SK-N-SH (cell line): Measurements from ENCODE around the gene CPN1. TPM values are rescaled to one million over a fixed set of nuclear protein-coding genes. Genes with fewer than 3 reads are reported as not detected.

Experiments
- CTCF ChIA-PET: fragments of 300-600, 350-600 bp; formaldehyde crosslinking; extraction: SDS; loops from one replicate; lab custom pipeline; 2021; lab: Yijun Ruan, JAX
- POLR2A ChIA-PET: fragments of 350-600 bp; sonication (Branson Sonifier 250); formaldehyde crosslinking; extraction: SDS; loops from one replicate; lab custom pipeline; 2020; ENCODE audit warnings: antibody characterized with exemption, inconsistent platforms; lab: Yijun Ruan, JAX
- DNase-seq: peaks from one replicate; pipeline ENCODE4 v3.0.0; 2012
- H2AFZ ChIP-seq: fragments of 200-600 bp; sonication (generic); 2 replicates; pipeline ENCODE4 v1.8.1; 2016; ENCODE audit warnings: antibody characterized with exemption, mild to moderate bottlenecking, low read depth
- H3F3A ChIP-seq: fragments of 200-600 bp; sonication (generic); replicated peaks from 2 replicates; pipeline ENCODE3; 2016; ENCODE audit warnings: antibody characterized with exemption, mild to moderate bottlenecking; ENCODE audit not compliant: insufficient read depth
- H3K27ac ChIP-seq, 2 experiments: fragments of 200-500 bp in 1 of 2; fragments of 200-600 bp in 1 of 2; sonication (Bioruptor generic) in 1 of 2; sonication (generic), shearing (Covaris generic) in 1 of 2; 2 replicates each; pipeline versions ENCODE4 v1.5.1 to v1.6.1; 2014 to 2016; ENCODE audit warnings: low read depth in 2 of 2, inconsistent platforms in 1 of 2, low read length in 1 of 2, mild to moderate bottlenecking in 1 of 2, mixed read lengths in 1 of 2
- H3K27me3 ChIP-seq: fragments of 200-600 bp; sonication (generic), shearing (Covaris generic); 2 replicates; pipeline ENCODE4 v1.6.1; 2016; ENCODE audit warnings: mixed run types; ENCODE audit not compliant: insufficient read depth
- H3K36me3 ChIP-seq, 2 experiments: fragments of 200-500 bp in 1 of 2; fragments of 200-600 bp in 1 of 2; sonication (Bioruptor generic) in 1 of 2; sonication (generic) in 1 of 2; replicated peaks in 1 of 2; 2 replicates each; pipeline versions ENCODE3 to v1.5.1; 2014 to 2016; ENCODE audit warnings: low read length in 1 of 2, mild to moderate bottlenecking in 1 of 2; ENCODE audit not compliant: insufficient read depth in 2 of 2, control insufficient read depth in 1 of 2
- H3K4me1 ChIP-seq, 2 experiments: fragments of 200-500 bp in 1 of 2; fragments of 200-600 bp in 1 of 2; sonication (Bioruptor generic) in 1 of 2; sonication (generic), shearing (Covaris generic) in 1 of 2; 2 replicates each; pipeline versions ENCODE4 v1.5.1 to v1.6.1; 2014 to 2016; ENCODE audit warnings: low read depth in 1 of 2, low read length in 1 of 2, mixed run types in 1 of 2; ENCODE audit not compliant: insufficient read depth in 2 of 2, control insufficient read depth in 1 of 2
- H3K4me2 ChIP-seq: fragments of 200-600 bp; sonication (generic), shearing (Covaris generic); 2 replicates; pipeline ENCODE4 v1.6.1; 2017; ENCODE audit warnings: mixed run types
- H3K4me3 ChIP-seq, 2 experiments: fragments of 200-500 bp in 1 of 2; fragments of 200-600 bp in 1 of 2; sonication (Bioruptor generic) in 1 of 2; sonication (generic), shearing (Covaris generic) in 1 of 2; 2 replicates each; pipeline versions ENCODE4 v1.5.1 to v1.8.1; 2014 to 2016; ENCODE audit warnings: low read depth in 2 of 2, inconsistent platforms in 1 of 2, low read length in 1 of 2, mild to moderate bottlenecking in 1 of 2, mixed read lengths in 1 of 2, moderate library complexity in 1 of 2
- H3K79me2 ChIP-seq: fragments of 200-600 bp; sonication (generic); 2 replicates; pipeline ENCODE4 v1.8.1; 2017; ENCODE audit warnings: mild to moderate bottlenecking; ENCODE audit not compliant: insufficient read depth
- H3K9ac ChIP-seq: fragments of 200-600 bp; sonication (generic); 2 replicates; pipeline ENCODE4 v1.6.1; 2017; ENCODE audit warnings: mixed run types
- H3K9me2 ChIP-seq: fragments of 200-600 bp; sonication (generic); 2 replicates; pipeline ENCODE4 v1.6.1; 2017; ENCODE audit warnings: mixed run types
- H3K9me3 ChIP-seq: fragments of 200-600 bp; sonication (generic); 2 replicates; pipeline ENCODE4 v1.6.1; 2017; ENCODE audit warnings: mixed run types, mild to moderate bottlenecking, moderate library complexity
- H4K20me1 ChIP-seq: fragments of 200-600 bp; sonication (generic); 2 replicates; pipeline ENCODE4 v1.6.1; 2017; ENCODE audit warnings: mild to moderate bottlenecking, mixed run types; ENCODE audit not compliant: insufficient read depth
- CHD2 ChIP-seq: fragments of 150-350 bp; IDR thresholded peaks from 2 replicates; pipeline ENCODE4 v1.6.1; 2018; ENCODE audit warnings: low read length; ENCODE audit not compliant: partially characterized antibody
- CTCF ChIP-seq: fragments of 200-600 bp; sonication (generic); IDR thresholded peaks from 2 replicates; pipeline ENCODE4 v1.6.1; 2017; ENCODE audit warnings: antibody characterized with exemption, mild to moderate bottlenecking, moderate library complexity
- EP300 ChIP-seq, 2 experiments: IDR thresholded peaks; 2 replicates each; pipeline versions ENCODE4 v1.4.0 to v1.6.1; 2012; ENCODE audit warnings: borderline replicate concordance in 1 of 2, low read depth in 1 of 2, low read length in 1 of 2
- EZH2phosphoT487 ChIP-seq: fragments of 200-600 bp; sonication (generic); IDR thresholded peaks from 2 replicates; pipeline ENCODE4 v1.6.1; 2017; ENCODE audit warnings: low read depth, mixed run types, mild to moderate bottlenecking, antibody characterized with exemption, moderate library complexity, borderline replicate concordance
- FOXM1 ChIP-seq: IDR thresholded peaks from 2 replicates; pipeline ENCODE4 v1.4.0; 2012; ENCODE audit warnings: low read depth, mild to moderate bottlenecking
- IRF3 ChIP-seq: fragments of 150-350 bp; IDR thresholded peaks from 2 replicates; pipeline ENCODE4 v1.6.1; 2016; ENCODE audit warnings: mild to moderate bottlenecking, low read depth, low read length
- JUND ChIP-seq: IDR thresholded peaks from 2 replicates; pipeline ENCODE4 v1.4.0; 2012
- MAX ChIP-seq: IDR thresholded peaks from 2 replicates; pipeline ENCODE4 v1.4.0; 2012; ENCODE audit warnings: low read depth
- MEF2A ChIP-seq: IDR thresholded peaks from 2 replicates; pipeline ENCODE4 v1.4.0; 2012; ENCODE audit warnings: low read depth, borderline replicate concordance
- NFIC ChIP-seq: IDR thresholded peaks from 2 replicates; pipeline ENCODE4 v1.4.0; 2012; ENCODE audit warnings: borderline replicate concordance
- NRF1 ChIP-seq: IDR thresholded peaks from 2 replicates; pipeline ENCODE4 v1.6.1; 2012; ENCODE audit warnings: low read depth, mild to moderate bottlenecking, low read length
- RAD21 ChIP-seq: IDR thresholded peaks from 2 replicates; pipeline ENCODE4 v1.6.1; 2012; ENCODE audit warnings: mild to moderate bottlenecking, low read length
- RCOR1 ChIP-seq: fragments of 150-350 bp; IDR thresholded peaks from 2 replicates; pipeline ENCODE4 v1.6.1; 2017; ENCODE audit warnings: antibody characterized with exemption, low read length
- RFX5 ChIP-seq: IDR thresholded peaks from 2 replicates; pipeline ENCODE4 v1.6.1; 2012; ENCODE audit warnings: mild to moderate bottlenecking, improper control_type of control experiment, low read length
- SIN3A ChIP-seq: IDR thresholded peaks from 2 replicates; pipeline ENCODE4 v1.6.1; 2012; ENCODE audit warnings: low read depth, mild to moderate bottlenecking, low read length, moderate library complexity, borderline replicate concordance
- TCF12 ChIP-seq: IDR thresholded peaks from 2 replicates; pipeline ENCODE4 v1.4.0; 2012
- USF1 ChIP-seq: IDR thresholded peaks from 2 replicates; pipeline ENCODE4 v1.4.0; 2012; ENCODE audit warnings: low read depth, borderline replicate concordance
- WGBS: methylation state at CpG from one replicate; pipeline ENCODE4 v1.1.6; 2017; ENCODE audit warnings: low lambda C conversion rate; 5-methylcytosine and 5-hydroxymethylcytosine counted together
- polyA plus RNA-seq, 3 experiments: library from polyadenylated mRNA; depleted of rRNA; stranded (reverse); fragments of >200 nt; gene quantifications; 2 replicates each; pipeline ENCODE4 v1.2.3, GENCODE V29; 2012

CPN1 gene
- polyA plus RNA-seq, 1 of the 3 experiments (the other 2 are of a cell fraction), result not detected

GRCh38 chr10:100119726-100120125 lies 38.1 kb upstream of the CPN1 start:
- no peak overlapping the region for H3K4me2 ChIP-seq
- no peaks in the 10 kb centered on the region for H3K79me2 ChIP-seq
- TF ChIP-seq SIN3A (no peak), NFIC (no peak), USF1 (no peak), IRF3 (no peak), EZH2phosphoT487 (no peak), RAD21 (no peak), MAX (no peak), TCF12 (no peak), JUND (no peak), RFX5 (no peak), NRF1 (no peak), EP300 (IDR thresholded peaks at IDR 0.05; ENCODE audit: borderline replicate concordance in 1 of 2, low read depth in 1 of 2, low read length in 1 of 2) (no peak)
- H3F3A ChIP-seq, result no peaks in the 10 kb centered on the region
- H3K9me3 ChIP-seq, result no peaks in the 10 kb centered on the region
- 61% methylated on average over 4 of the region's 4 CpGs for WGBS
- no peak overlapping the region for H3K27ac ChIP-seq
- no peak overlapping the region for H3K4me3 ChIP-seq
- CTCF ChIA-PET, result no interaction called here
- no peak for DNase-seq
- no peaks in the 10 kb centered on the region for H3K27me3 ChIP-seq
- POLR2A ChIA-PET, result no interaction called here
- H3K9ac ChIP-seq, result no peak overlapping the region
- no peaks in the 10 kb centered on the region for H3K36me3 ChIP-seq
- no peak overlapping the region for H2AFZ ChIP-seq
- no peaks in the 10 kb centered on the region for H3K9me2 ChIP-seq
- no peaks in the 10 kb centered on the region for H4K20me1 ChIP-seq
- H3K4me1 ChIP-seq, result no peaks in the 10 kb centered on the region

- ChIA-PET CTCF (no interaction called here), POLR2A (no interaction called here)
- DNase-seq, result no peak
Observed at GRCh38 chr10:100114976-100115770, 33.5 kb upstream of the CPN1 start.

More at GRCh38 chr10:100114976-100115770, 33.5 kb upstream of the CPN1 start:
- Histone ChIP-seq H2AFZ (no peak overlapping the region), H3K4me1 (no peaks in the 10 kb centered on the region), H3K9me3 (no peaks in the 10 kb centered on the region), H3K9ac (no peak overlapping the region), H3F3A (no peaks in the 10 kb centered on the region), H3K27me3 (no peaks in the 10 kb centered on the region; the same call in 1 of the 2 replicates), H3K79me2 (no peaks in the 10 kb centered on the region), H3K4me2 (no peak overlapping the region), H3K4me3 (no peak overlapping the region), H3K9me2 (no peaks in the 10 kb centered on the region), H4K20me1 (no peaks in the 10 kb centered on the region), H3K36me3 (no peaks in the 10 kb centered on the region), H3K27ac (no peak overlapping the region)
- TF ChIP-seq FOXM1, result no peak
- TF ChIP-seq USF1, result no peak
- no peak for TF ChIP-seq MEF2A
- TF ChIP-seq CHD2, result no peak
- no peak for TF ChIP-seq RCOR1
- no peak for TF ChIP-seq CTCF
- WGBS, result 80% methylated on average over 50 of the region's 51 CpGs
